Stimulated activated CD8-positive, alpha-beta memory T cell treated with anti-CD3 and anti-CD28 coated beads, Interleukin-7, amount 100 ng/mL, for 1 hour (primary cell): ENCODE measurements around the gene IAH1.

Experiments
- DNase-seq, 2 donors: peaks; one replicate each; pipeline ENCODE4 v3.0.0-alpha.2; 2020; ENCODE audit warnings: low read depth in 2 of 2

IAH1 gene, protein sequence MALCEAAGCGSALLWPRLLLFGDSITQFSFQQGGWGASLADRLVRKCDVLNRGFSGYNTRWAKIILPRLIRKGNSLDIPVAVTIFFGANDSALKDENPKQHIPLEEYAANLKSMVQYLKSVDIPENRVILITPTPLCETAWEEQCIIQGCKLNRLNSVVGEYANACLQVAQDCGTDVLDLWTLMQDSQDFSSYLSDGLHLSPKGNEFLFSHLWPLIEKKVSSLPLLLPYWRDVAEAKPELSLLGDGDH

GRCh38 chr2:9474361-9475057 lies at the start of gene IAH1:
TSS of gene IAH1 (plus strand) at chr2:9474551. CDS start at chr2:9474567, 16 bp downstream.
- DNase-seq, result peak; percentile 48 to 53

DNA sequence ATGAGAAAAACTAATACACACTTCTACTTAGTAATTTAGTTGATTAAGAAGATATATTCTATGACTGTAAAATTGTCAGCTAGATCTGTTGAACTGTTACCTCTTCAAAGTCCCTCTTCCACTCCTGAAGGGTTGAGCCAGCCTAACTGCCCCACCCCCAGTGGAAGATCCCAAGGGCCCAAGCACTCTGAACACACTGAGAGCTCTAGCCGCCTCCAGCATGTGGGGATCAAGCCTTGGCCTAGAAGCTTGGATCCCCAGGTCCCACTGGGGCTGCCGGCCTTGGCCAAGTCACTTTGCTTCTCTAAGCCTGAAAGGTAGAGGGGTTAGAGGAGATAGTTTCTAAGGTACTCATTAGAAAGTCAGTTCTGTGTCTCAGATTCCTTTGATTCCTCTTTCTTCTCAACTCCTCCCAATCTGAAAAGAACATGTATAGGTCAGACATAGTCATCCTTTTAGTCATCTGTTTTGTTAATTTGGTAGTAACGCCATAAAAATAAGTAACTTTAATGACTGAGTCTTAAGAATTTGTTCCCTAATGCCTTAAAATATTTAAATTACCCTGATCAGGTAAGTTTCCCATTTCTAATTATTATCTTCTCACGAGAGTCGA lies 45.3 kb upstream of the IAH1 start:
- no peak for DNase-seq

DNA sequence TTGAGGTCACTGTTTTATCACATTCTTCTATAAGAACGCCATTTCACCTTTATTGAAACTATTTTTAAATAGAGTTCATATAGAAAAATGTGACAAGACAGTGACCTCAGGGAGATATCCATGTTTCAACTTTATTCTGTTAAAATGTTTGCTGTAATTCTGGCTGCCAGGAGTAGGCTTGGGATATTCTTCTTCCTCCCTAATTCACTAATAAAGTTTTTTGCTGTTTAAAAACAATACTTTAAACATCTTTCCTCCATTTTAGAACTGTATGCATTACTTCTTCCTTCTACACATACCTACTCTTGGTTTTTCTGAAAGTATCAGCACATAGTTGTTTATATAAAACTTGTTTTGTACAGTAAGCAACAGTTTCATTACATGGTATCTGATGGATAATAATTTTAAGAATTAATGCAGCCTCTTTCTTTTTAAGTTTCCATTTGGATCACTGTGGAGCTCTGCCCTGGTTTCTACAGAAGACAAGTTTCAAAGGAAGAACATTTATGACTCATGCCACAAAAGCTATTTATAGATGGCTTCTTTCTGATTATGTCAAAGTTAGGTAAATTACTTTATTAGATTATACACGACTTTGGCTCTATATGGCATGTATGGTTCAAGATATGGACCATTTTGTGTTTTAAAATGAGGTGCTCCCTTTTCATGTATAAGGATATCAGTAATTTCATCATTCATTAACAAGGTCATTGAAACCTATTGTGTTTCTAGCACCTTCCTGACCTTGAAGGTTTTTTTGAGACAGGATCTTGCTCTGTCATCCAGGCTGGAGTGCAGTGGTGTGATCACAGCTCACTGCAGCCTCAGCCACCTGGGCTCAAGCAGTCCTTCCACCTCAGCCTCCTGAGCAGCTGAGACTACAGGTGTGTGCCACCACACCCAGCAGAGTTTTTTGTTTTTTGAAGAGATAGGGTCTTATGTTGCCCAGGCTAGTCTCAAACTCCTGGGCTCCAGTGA lies 43.7 kb upstream of the IAH1 start:
- no peak for DNase-seq

DNA sequence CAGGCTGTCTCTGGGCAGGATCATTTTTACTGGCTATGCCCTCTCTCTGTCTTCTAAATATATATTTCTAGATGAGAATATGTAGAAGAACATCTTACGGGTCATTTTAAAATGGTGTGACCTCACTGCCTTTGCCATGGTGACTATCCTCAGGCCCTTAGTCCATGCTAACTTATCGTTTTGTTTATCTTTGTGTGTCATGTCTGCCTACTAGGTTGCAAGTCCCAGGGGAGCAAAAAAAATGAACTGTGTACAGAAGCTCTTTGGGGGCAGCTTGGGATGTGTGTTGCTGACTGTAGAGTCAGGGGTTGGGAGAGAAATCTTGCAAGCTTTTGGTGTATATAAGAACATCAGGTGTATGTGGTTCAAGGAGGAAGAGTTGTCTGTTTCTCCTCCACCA lies 39.9 kb upstream of the IAH1 start:
- no peak for DNase-seq

DNA sequence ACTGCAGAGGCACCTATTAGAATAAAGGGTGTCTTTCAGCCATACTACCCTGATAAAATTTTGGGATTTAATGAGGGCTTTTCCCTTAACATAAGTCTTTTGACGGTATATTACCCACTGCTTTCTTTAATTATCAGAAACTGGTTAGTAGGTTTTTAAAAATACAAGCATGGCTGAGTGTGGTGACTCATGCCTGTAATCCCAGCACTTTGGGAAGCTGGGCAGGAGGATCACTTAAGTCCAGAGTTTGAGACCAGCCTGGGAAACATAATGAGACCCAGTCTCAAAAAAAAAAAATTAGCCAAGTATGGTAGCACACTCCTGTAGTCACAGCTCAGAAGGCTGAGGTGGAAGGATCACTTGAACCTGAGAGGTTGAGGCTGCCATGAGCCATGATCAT lies 34.8 kb upstream of the IAH1 start:
- no peak for DNase-seq

DNA sequence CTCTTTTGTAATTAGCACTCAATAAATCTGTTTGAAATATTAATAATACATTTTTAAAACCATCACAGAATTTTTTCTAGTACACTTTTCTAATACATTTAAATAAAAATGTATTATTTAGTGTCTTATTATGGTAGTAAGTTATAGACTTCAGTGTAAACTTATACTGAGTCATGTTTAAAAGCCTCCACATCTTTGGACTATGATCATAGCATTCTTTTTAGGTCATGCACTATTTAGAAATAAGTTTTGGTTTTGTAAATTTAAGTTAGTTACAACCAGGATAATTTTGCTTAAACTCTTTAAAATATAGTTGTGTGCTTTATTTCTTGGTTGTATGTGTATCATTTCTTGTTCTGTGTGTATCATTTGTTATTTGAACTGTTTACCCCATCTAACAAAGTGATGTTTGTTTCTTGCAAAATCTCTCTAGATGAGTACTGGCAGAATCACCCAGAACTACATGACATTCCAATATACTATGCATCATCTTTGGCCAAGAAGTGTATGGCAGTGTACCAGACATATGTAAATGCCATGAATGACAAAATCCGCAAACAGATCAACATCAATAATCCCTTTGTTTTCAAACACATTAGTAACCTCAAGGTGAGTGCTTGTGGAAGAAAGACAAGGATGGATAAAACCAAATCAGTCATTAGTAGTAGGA lies 34.2 kb upstream of the IAH1 start:
- no peak for DNase-seq

- DNase-seq, result no peak
These were observed 32.8 kb upstream of the IAH1 start for GRCh38 chr2:9441556-9441955.

DNA sequence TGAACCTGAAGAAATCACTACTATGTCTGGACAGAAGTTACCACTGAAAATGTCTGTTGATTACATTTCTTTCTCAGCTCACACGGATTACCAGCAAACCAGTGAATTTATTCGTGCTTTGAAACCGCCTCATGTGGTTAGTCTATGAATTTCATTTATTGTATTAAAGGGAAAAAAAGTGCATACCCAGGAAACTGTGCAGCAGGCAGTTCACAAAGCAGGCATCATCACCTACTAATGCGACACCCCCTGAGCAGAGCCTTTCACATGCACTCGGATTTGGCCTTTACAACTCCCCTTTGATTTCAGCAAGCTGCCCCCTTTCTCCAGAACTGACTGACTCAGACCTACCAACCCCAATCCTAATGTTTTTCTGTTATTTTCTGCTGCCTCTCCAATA lies 30.8 kb upstream of the IAH1 start:
- no peak for DNase-seq

DNA sequence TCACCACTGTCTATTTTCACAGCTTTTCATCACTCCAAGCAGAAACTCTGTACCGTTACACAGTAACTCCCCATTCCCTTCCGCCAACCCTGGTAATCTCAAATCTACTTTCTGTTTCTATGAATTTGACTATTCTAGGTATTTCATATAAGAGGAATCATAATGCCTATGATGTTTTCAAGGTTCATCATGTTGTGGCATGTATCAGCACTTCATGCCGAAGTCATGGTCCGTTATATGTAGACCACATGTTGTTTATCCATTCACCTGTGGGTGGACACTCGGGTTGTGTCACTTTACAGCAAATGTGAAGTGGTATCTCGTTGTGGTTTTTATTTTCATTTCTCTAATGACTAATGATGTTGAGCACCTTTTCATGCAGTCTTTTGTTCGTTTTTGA lies 29.3 kb upstream of the IAH1 start:
- DNase-seq, result no peak

GRCh38 chr2:9451231-9451630 lies 23.1 kb upstream of the IAH1 start:
- no peak for DNase-seq

DNA sequence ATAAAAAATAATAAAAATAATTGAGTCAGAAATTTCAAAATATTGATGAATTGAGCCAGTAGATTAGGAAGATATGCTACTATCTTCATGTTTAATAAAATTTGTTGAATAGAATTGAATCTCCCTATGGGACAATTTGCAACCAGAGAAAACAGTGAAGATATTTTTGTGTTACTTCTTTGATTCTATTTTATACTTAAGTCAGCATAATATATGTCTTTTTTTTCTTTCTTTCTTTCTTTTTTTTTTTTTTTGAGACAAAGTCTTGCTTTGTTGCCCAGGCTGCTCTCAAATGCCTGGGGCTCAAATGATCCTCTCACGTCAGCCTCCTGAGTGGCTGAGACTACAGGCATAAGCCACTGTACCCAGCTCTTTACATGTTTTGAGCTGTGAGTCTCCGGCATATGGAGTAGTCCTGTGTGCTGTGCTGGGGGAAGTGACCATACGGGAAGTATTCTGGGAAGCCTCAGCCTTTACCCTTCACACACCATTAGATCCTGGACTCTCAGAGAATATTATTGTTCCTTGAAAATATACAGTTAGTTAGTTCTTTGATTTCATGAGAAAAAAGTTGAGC lies 13.8 kb upstream of the IAH1 start:
- DNase-seq, result no peak

GRCh38 chr2:9461079-9461478 lies 13.3 kb upstream of the IAH1 start:
- DNase-seq, result no peak

- no peak for DNase-seq
These were observed 12.0 kb upstream of the IAH1 start for GRCh38 chr2:9462313-9462712.

DNA sequence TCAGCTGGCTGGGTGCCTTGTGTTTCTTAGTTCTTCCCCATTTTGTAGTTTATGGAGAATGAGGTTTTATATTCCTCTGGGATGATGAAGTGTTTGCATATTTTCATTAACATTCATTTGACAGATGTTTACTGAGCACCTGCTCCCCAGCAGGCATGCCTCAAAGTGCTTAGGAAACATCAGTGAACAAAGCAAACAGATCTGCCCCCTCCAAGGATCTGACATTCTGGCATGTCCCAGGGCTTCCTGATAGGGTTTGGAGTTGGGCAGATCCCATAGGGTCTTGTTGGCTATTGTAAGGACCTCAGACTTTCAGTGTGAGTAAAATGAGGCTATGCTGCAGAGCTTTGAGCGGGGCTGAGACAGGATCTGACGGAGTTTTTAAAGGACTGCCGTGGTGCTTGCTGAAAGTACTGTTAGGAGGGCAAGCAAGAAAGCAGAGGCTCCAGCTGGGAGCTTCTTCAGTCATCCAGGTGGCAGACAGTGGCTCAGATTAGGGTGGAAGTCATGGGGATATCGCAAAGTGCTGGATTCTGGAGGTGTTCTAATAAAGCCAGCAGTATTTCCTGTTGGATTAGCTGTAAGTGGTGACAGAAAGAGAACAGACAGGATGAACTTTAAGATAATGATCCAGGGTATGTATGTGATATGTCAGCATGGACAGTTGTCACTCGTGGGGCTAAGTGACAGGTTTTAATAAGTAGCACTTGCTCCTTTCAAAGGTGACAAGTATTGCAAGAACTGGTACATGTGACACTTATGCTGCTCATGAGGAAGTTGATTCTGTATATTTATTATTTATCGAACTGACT lies 11.3 kb upstream of the IAH1 start:
- no peak for DNase-seq

DNA sequence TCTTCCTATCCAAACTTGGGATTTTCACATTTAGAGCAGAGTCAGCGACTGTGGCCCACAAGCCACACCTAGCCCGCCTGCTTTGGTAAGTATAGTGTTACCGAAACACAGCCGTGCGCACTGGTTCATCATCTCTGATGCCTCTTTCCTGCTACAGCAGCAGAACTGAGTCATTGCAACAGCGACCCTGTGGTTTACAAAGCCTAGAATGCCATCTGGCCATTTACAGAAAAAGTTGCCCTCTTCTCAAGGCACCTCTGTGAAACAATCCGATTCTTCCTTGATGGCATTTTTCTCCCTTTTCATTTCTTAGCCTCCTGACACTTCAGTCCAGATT lies 10.7 kb upstream of the IAH1 start:
- DNase-seq, result no peak

DNA sequence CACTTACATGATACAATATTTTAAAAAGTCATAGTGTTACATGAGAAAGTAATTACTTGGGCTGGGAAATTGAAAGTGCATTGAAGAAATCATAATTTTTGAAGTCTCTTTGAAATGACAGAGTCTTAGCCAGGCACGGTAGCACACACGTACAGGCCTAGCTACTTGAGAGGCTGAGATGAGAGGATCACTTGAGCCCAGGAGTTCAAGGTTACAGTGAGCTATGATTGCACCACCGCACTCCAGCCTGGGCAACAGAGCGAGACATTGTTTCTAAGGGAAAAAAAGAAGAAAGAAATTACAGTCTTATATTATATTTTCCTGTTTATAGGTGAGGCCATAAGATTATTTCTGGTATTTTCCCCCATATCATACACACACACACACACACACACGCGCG lies 9.2 kb upstream of the IAH1 start:
- no peak for DNase-seq

DNA sequence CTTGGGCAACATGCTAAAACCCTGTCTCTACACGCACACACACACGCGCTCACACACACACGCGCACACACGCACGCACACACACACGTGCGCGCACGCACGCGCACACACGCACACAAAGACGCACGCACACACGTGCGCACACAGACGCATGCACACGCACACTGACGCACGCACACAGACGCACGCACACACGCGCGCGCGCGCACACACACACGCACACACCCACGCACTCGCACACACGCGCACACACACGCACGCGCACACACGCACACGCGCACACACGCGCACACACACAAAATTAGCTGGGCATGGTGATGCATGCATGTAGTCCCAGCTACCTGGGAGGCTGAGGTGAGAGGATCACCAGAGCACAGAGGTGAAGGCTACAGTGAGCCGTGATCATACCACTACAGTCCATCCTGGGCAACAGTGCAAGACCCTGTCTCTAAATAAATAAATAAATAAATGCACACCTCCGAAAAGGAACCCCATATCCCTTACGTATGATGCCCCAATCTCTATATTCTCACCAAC lies 8.1 kb upstream of the IAH1 start:
- no peak for DNase-seq

DNA sequence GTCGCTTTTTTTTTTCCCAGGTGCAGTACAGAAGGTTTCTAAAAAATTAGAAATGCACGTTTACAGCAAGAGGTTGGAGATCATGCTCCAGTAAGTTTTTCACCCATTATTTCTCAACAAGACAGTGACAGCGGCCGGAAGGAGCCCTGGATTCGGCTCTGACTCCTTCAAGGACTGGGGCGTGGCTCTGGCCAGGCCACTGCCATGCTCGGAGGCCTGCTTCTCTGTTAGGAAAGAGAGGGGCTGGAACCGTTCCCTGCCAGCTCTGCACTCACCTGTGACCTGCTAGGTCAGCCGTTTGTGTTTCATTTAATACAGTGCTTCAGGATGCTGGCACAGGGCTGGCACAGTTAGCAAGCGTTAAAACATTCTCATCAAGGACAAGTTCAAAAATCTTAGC lies 6.7 kb upstream of the IAH1 start:
- no peak for DNase-seq

- no peak for DNase-seq
These were observed 3.1 kb upstream of the IAH1 start for GRCh38 chr2:9471206-9471605.

DNA sequence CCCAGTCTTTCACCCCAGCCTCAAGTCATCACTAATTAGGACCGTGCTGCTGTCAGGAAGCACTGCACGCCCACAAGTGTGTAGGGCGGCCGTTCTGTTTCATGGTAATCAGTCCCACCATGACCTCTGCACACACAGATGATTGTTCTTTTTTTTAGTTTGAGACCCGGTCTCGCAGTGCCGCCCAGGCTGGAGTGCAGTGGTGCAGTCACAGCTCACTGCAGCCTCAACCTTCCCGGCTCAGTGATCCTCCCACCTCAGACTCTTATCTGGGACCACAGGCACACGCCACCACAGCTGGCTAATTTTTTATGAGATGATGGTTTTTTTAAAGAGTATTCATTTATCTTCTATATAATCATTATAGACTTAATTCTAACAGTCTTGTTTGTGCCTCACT lies 1.8 kb upstream of the IAH1 start:
- no peak for DNase-seq
